Right renal cortex interstitium (tissue), 3 donors: ENCODE data around the gene JHY. TPM values are rescaled to one million over a fixed set of nuclear protein-coding genes. Genes with fewer than 3 reads are reported as not detected.

ENCODE experiments used
- DNase-seq, 3 donors: peaks; one replicate each; pipeline ENCODE4 v3.0.0-alpha.2; 2013; ENCODE audit warnings: low read depth in 3 of 3, low spot score in 2 of 3
- polyA plus RNA-seq, 3 donors: library from polyadenylated mRNA; unstranded; fragments of 120-200 nt; gene quantifications; one replicate each; pipeline ENCODE4 v1.2.1, GENCODE V29; 2013; ENCODE audit not compliant: insufficient read length in 3 of 3

Gene JHY
- polyA plus RNA-seq, 3 donors: 12.6 to 14.0 (median 13.4) TPM

GRCh38 chr11:122937983-122938382 lies 55.4 kb downstream of the JHY start:
- DNase-seq: no peak

- no peak for DNase-seq
Observed at GRCh38 chr11:122938557-122938956, 56.0 kb downstream of the JHY start.

- no peak for DNase-seq
Observed at GRCh38 chr11:122951211-122951610, 68.7 kb downstream of the JHY start.

- no peak for DNase-seq
Observed at GRCh38 chr11:122954455-122954854, 71.9 kb downstream of the JHY start.

GRCh38 chr11:122963961-122964360 lies 81.4 kb downstream of the JHY start:
- no peak for DNase-seq

- no peak for DNase-seq
Observed at GRCh38 chr11:122976061-122976733, 93.6 kb downstream of the JHY start.

- DNase-seq: no peak
Observed at GRCh38 chr11:122976734-122977469, 94.3 kb downstream of the JHY start.

GRCh38 chr11:122977470-122978298 lies 95.1 kb downstream of the JHY start:
- no peak for DNase-seq

GRCh38 chr11:122978299-122978620 lies 95.7 kb downstream of the JHY start:
- no peak for DNase-seq

GRCh38 chr11:122979103-122979814 lies 96.7 kb downstream of the JHY start:
- no peak for DNase-seq

GRCh38 chr11:122979815-122980595 lies 97.4 kb downstream of the JHY start:
- no peak for DNase-seq

GRCh38 chr11:122981388-122982264 lies 99.1 kb downstream of the JHY start, which contains the start of gene BSX:
Gene BSX (minus strand): TSS chr11:122981834. CDS start chr11:122981671, 163 bp downstream.
- peak in 2 of 3 donors; percentile 36 to 61 for DNase-seq

GRCh38 chr11:122983438-122984185 lies 101.1 kb downstream of the JHY start:
- no peak for DNase-seq

- no peak for DNase-seq
Observed at GRCh38 chr11:122984186-122985011, 101.8 kb downstream of the JHY start.

- DNase-seq: no peak
Observed at GRCh38 chr11:122995526-122995925, 113.0 kb downstream of the JHY start.

- DNase-seq: no peak
Observed at GRCh38 chr11:122998727-122999366, 116.3 kb downstream of the JHY start.

GRCh38 chr11:123000721-123001120 lies 118.2 kb downstream of the JHY start:
- no peak for DNase-seq
